Esophagus muscularis mucosa (tissue), 3 donors: Measurements from ENCODE around the gene SLC9C1.

Source experiments
- CTCF ChIP-seq, 3 experiments: fragments of 200-600 bp in 2 of 3; fragments of 450-650 bp in 1 of 3; sonication (generic) in 2 of 3; IDR thresholded peaks; one replicate each; pipeline ENCODE4 v1.5.1; 2017 to 2019; ENCODE audit warnings: antibody characterized with exemption in 3 of 3, mild to moderate bottlenecking in 2 of 3, moderate library complexity in 1 of 3
- POLR2A ChIP-seq: fragments of 450-650 bp; IDR thresholded peaks from one replicate; pipeline ENCODE4 v1.6.1; 2017; ENCODE audit warnings: antibody characterized with exemption, moderate library complexity, mild to moderate bottlenecking, low read depth

GRCh38 chr3:112334691-112335433 is 40.8 kb upstream of the SLC9C1 start:
- TF ChIP-seq CTCF (IDR thresholded peaks at IDR 0.05) (no peak), POLR2A (no peak)
